Measurements from ENCODE around the gene OXER1.

DNA sequence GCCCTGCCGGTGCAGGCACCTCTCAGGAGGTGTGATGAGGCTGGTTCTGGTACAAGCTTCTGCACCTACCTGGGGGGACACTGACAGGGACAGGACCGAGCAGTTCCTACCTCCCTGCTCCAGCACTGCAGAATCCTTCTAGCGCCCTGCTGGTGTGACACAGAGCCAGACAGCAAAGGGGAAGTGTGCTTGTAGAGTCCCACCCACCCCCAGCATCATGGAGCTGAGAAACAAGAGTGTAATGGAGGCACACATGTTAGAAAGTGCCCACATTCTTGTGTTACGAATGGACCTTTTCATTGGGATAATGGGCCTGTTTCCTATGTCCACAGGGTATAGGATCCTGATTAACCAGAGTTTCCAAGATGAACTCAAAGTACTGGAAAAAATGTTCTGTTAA is 38.3 kb downstream of the OXER1 start:
- TF ChIP-seq POLR2AphosphoS5 (IDR thresholded peaks at IDR 0.05; ENCODE audit: borderline replicate concordance, low read depth, low read length) (no peak), EZH2 (IDR thresholded peaks at IDR 0.05) (no peak), FOXP2 (optimal IDR thresholded peaks at IDR 0.05; ENCODE audit: control extremely low read depth, extremely low read length, insufficient read depth) (no peak)

All from SK-N-MC (cell line).